Neural cell (in vitro differentiated cells): Measurements from ENCODE around the gene PRKCE.

Experiments
- POLR2AphosphoS5 ChIP-seq: IDR thresholded peaks from 2 replicates; pipeline ENCODE4 v1.6.1; 2012
- TAF1 ChIP-seq: IDR thresholded peaks from 2 replicates; pipeline ENCODE4 v1.6.1; 2012; ENCODE audit warnings: low read depth
- TF ChIP-seq, protein P1 (sequence below): fragments of 450-650 bp; IDR thresholded peaks from 2 replicates; pipeline ENCODE4 v1.5.1; 2014; ENCODE audit warnings: antibody characterized with exemption, mild to moderate bottlenecking, moderate library complexity; ENCODE audit not compliant: poor library complexity, severe bottlenecking

DNA sequence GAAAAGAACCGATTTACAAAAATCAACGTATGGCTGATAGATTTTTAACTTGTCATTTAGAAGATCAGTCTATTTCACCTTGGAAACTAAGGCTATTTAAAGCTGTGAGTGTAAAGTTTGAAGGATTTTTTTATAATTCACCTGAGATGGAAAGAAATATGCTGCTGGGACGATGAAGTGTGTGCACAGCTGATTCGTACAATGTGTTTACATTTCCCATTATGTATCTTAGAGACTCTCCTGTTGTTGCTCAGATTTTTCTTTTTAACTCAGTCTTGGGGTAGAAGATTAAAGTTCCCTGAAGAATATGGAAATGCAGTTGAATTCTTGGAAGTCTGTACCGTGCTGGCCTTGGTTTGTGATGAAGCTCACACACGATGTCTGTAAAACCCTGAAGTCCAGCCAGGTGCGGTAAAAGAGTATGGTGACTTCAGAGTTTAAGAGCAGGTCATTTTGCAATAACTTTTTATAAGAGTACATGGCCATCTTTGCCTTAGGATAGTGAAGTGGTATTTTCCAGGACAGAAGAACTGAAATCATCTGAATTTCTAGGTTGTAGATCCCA lies 250.1 kb downstream of the PRKCE start:
- TF ChIP-seq POLR2AphosphoS5 (no peak), TAF1 (no peak)
- TF ChIP-seq, protein P1, sequence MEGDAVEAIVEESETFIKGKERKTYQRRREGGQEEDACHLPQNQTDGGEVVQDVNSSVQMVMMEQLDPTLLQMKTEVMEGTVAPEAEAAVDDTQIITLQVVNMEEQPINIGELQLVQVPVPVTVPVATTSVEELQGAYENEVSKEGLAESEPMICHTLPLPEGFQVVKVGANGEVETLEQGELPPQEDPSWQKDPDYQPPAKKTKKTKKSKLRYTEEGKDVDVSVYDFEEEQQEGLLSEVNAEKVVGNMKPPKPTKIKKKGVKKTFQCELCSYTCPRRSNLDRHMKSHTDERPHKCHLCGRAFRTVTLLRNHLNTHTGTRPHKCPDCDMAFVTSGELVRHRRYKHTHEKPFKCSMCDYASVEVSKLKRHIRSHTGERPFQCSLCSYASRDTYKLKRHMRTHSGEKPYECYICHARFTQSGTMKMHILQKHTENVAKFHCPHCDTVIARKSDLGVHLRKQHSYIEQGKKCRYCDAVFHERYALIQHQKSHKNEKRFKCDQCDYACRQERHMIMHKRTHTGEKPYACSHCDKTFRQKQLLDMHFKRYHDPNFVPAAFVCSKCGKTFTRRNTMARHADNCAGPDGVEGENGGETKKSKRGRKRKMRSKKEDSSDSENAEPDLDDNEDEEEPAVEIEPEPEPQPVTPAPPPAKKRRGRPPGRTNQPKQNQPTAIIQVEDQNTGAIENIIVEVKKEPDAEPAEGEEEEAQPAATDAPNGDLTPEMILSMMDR: no peak
